ENCODE results near the gene CAND1.

DNA sequence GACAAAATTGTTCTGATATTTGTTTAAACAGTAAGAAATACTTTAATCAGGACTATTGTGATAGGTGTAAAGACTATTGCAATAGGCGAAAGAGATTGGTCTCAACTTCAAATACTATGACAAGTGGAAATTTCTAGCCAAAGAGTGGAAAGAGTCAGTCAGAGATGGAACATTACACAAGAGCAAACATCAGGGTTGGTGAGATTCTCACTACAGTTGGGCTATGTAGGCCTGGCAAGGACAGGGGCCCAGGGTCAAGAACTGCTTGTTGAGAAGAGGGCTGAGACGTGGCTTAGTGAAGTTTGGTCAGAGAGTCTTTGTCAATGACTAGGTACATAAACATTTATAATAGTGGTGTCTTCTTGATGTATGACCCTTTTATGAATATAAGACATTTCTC, 19.4 kb downstream of the CAND1 start:
- no peak for TF ChIP-seq CTCF (IDR thresholded peaks at IDR 0.05)
- no peak for TF ChIP-seq POLR2A (IDR thresholded peaks at IDR 0.05)

Data from Peyer's patch (tissue), 4 donors.